Measurements from ENCODE around the gene HPCAL1. TPM values are rescaled to one million over a fixed set of nuclear protein-coding genes. Genes with fewer than 3 reads are reported as not detected.

The HPCAL1 gene
- total and polyA plus RNA-seq, 2 donors (not counting 3 experiments of a cell fraction or from before 2014, with no cell fraction given), result 56.5 to 77.4 TPM

- TF ChIP-seq POLR2AphosphoS5 (IDR thresholded peaks at IDR 0.05; ENCODE audit: insufficient read depth, low read depth, low read length) (no peak), FOS (IDR thresholded peaks at IDR 0.05; ENCODE audit: borderline replicate concordance, insufficient read depth, low read length) (no peak), MAX (IDR thresholded peaks at IDR 0.05; ENCODE audit: insufficient read depth, insufficient read length) (no peak), POLR2A (IDR thresholded peaks at IDR 0.05; ENCODE audit: low read depth, low read length) (no peak), GATA2 (IDR thresholded peaks at IDR 0.05; ENCODE audit: insufficient read depth, insufficient read length, low read depth, low read length) (no peak), MYC (IDR thresholded peaks at IDR 0.05; ENCODE audit: low read depth, low read length) (no peak), EZH2 (IDR thresholded peaks at IDR 0.05; ENCODE audit: borderline replicate concordance, low read depth, low read length, severe bottlenecking) (no peak), CTCF (IDR thresholded peaks at IDR 0.05; ENCODE audit: extremely low read depth in 1 of 2, insufficient read depth in 1 of 2, low read depth in 1 of 2, low read length in 2 of 2) (no peak), JUN (IDR thresholded peaks at IDR 0.05; ENCODE audit: borderline replicate concordance, insufficient read depth, insufficient read length, low read depth) (no peak)
- dilution Hi-C loops (cut with MboI; ENCODE audit: extremely low pct_ligation_motif_present, low sequenced_read_pairs), result no loop called here
- ChIA-PET CTCF (interaction anchor here (0.9 kb wide), 1 partner anchor 181 kb away, joined by 4 read pairs; no protein-coding TSS in a partner anchor), POLR2A (no interaction called here)
- intact Hi-C loops (cut with micrococcal nuclease), result no loop called here
- Histone ChIP-seq H3K4me2 (ENCODE audit: insufficient read depth, low read length) (no peak overlapping the region), H3K4me1 (ENCODE audit: control insufficient read depth, extremely low read depth, insufficient read depth, low read length) (no peaks in the 10 kb centered on the region), H3K9me3 (replicated peaks; ENCODE audit: control insufficient read depth, insufficient read depth, low read length) (no peaks in the 10 kb centered on the region), H3K36me3 (ENCODE audit: control insufficient read depth in 2 of 2, extremely low read depth in 1 of 2, insufficient read depth in 2 of 2, low read length in 2 of 2) (no peaks in the 10 kb centered on the region), H3K9me1 (replicated peaks; ENCODE audit: control insufficient read depth, extremely low read depth, insufficient read depth, low read length) (no peaks in the 10 kb centered on the region), H3K27me3 (ENCODE audit: control insufficient read depth in 2 of 2, insufficient read depth in 2 of 2, low read length in 2 of 2) (peaks cover 1 to 7% of the 10 kb centered on the region in 2 experiments), H4K20me1 (replicated peaks; ENCODE audit: control insufficient read depth, extremely low read depth, insufficient read depth, low read length) (no peaks in the 10 kb centered on the region), H3K79me2 (ENCODE audit: control insufficient read depth, insufficient read depth, low read length) (no peaks in the 10 kb centered on the region), H2AFZ (ENCODE audit: low read depth, low read length) (no peak overlapping the region), H3K4me3 (replicated peaks in 1 of 3; ENCODE audit: insufficient read depth in 1 of 3, low read depth in 1 of 3, low read length in 3 of 3) (no peak overlapping the region), H3K27ac (ENCODE audit: insufficient read depth, low read depth, low read length) (no peak overlapping the region), H3K9ac (replicated peaks; ENCODE audit: extremely low read depth, insufficient read depth, low read length) (no peak overlapping the region)
- BruUV-seq (replicated peaks), result no TSS peak
- DNase-seq (ENCODE audit: low read depth, low spot score) (no peak), FAIRE-seq (no peak)
Observed at GRCh38 chr2:10253596-10254372, 48.9 kb upstream of the HPCAL1 start.

Data from endothelial cell of umbilical vein (primary cell).